ENCODE data around the gene TMOD3.

The TMOD3 gene

GRCh38 chr15:51908316-51908715 is 78.9 kb downstream of the TMOD3 start:
- H3K27me3 ChIP-seq (ENCODE audit: insufficient read depth, low read length) = no peaks in the 10 kb centered on the region
- H3K4me3 ChIP-seq (ENCODE audit: low read depth, low read length) = no peak overlapping the region
- no peak overlapping the region for H2AFZ ChIP-seq (ENCODE audit: low read length, unreplicated experiment)
- no peak overlapping the region for H3K27ac ChIP-seq (ENCODE audit: low read depth, low read length)
- peaks cover 30% of the 10 kb centered on the region for H3K36me3 ChIP-seq (ENCODE audit: insufficient read depth, low read length)
- H3K4me1 ChIP-seq (ENCODE audit: control insufficient read depth, insufficient read depth, low read length, unreplicated experiment) = peaks cover 17% of the 10 kb centered on the region
- no peaks in the 10 kb centered on the region for H3K79me2 ChIP-seq (ENCODE audit: control insufficient read depth, insufficient read depth, low read length, unreplicated experiment)

GRCh38 chr15:51909584-51909983 is 80.1 kb downstream of the TMOD3 start:
- Histone ChIP-seq H3K27me3 (ENCODE audit: insufficient read depth, low read length) (no peaks in the 10 kb centered on the region), H3K27ac (ENCODE audit: low read depth, low read length) (no peak overlapping the region), H2AFZ (ENCODE audit: low read length, unreplicated experiment) (no peak overlapping the region), H3K36me3 (ENCODE audit: insufficient read depth, low read length) (peaks cover 27% of the 10 kb centered on the region), H3K79me2 (ENCODE audit: control insufficient read depth, insufficient read depth, low read length, unreplicated experiment) (no peaks in the 10 kb centered on the region), H3K4me1 (ENCODE audit: control insufficient read depth, insufficient read depth, low read length, unreplicated experiment) (peaks cover 17% of the 10 kb centered on the region), H3K4me3 (ENCODE audit: low read depth, low read length) (no peak overlapping the region)

- Histone ChIP-seq H2AFZ (ENCODE audit: low read length, unreplicated experiment) (no peak overlapping the region), H3K4me3 (ENCODE audit: low read depth, low read length) (no peak overlapping the region), H3K36me3 (ENCODE audit: insufficient read depth, low read length) (peaks cover 35% of the 10 kb centered on the region), H3K4me1 (ENCODE audit: control insufficient read depth, insufficient read depth, low read length, unreplicated experiment) (peaks cover 11% of the 10 kb centered on the region), H3K27ac (ENCODE audit: low read depth, low read length) (no peak overlapping the region), H3K79me2 (ENCODE audit: control insufficient read depth, insufficient read depth, low read length, unreplicated experiment) (no peaks in the 10 kb centered on the region), H3K27me3 (ENCODE audit: insufficient read depth, low read length) (no peaks in the 10 kb centered on the region)
Measured at GRCh38 chr15:51912528-51912927, 83.1 kb downstream of the TMOD3 start.

DNA sequence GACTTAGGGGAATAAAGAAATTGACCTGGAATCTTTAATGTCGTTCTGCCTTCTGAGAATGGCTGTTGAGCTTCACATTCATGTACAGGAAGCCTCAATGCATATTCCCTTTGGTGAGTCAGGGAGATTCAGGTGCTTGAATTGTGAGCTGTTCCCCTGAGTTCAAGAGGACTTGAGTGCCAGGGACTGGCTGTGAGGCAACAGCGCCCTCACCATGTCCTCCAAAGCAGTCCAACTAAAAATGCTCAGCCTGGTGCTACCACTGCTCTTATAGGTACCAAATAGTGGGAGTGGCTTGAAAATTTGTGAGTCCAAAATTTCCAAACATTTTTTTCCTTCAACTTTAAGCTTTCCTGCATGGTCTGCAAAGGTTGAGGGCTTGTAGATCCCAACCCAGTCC is 88.0 kb downstream of the TMOD3 start:
- no peak overlapping the region for H3K27ac ChIP-seq (ENCODE audit: low read depth, low read length)
- peaks cover 24% of the 10 kb centered on the region for H3K36me3 ChIP-seq (ENCODE audit: insufficient read depth, low read length)
- no peaks in the 10 kb centered on the region for H3K27me3 ChIP-seq (ENCODE audit: insufficient read depth, low read length)
- no peak overlapping the region for H2AFZ ChIP-seq (ENCODE audit: low read length, unreplicated experiment)
- no peaks in the 10 kb centered on the region for H3K4me1 ChIP-seq (ENCODE audit: control insufficient read depth, insufficient read depth, low read length, unreplicated experiment)
- no peaks in the 10 kb centered on the region for H3K79me2 ChIP-seq (ENCODE audit: control insufficient read depth, insufficient read depth, low read length, unreplicated experiment)
- H3K4me3 ChIP-seq (ENCODE audit: low read depth, low read length) = no peak overlapping the region

DNA sequence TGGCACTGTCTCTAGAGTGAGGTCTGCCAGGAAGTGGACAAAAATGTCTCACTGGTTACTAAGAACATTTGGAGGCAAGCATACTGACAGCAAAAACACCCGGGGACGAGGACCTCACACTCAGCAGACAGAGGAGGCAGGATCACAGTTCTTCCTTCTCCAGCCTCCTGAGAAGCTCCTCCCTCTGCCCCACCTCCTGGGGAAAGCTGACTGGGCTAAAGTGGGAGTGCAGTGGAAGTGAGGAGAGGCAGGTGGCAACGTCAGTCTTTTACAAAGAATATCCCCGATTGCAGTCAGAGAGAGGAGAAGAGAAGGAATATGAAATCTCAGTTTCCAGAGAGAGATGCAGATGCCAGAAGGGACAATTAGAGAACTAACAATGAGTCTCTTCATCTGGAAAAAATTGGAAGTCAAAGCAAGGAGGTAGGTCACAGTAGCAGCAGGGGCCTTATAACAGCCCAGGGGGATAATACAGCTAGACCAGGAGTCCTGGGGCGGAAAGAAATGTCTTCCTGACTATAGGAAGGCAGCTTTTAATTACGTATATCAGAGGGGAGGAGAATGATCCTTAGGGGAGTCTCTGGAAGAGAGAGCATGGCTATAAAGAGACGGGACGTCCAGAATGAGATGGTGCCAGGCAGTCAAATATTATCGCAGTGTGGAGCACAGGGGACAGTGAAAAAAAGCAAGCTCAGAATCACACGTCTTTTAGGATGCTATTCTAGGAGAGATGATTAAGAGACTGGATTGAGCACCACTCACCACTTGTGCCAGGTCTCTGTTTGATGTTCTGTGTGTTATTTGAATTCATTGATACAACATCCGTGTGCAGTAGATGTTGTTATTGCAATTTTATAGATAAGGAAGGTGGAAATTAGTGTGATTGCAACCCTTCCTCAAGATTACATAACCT is 95.0 kb downstream of the TMOD3 start:
- Histone ChIP-seq H2AFZ (ENCODE audit: low read length, unreplicated experiment) (no peak overlapping the region), H3K79me2 (ENCODE audit: control insufficient read depth, insufficient read depth, low read length, unreplicated experiment) (no peaks in the 10 kb centered on the region), H3K4me1 (ENCODE audit: control insufficient read depth, insufficient read depth, low read length, unreplicated experiment) (no peaks in the 10 kb centered on the region), H3K4me3 (ENCODE audit: low read depth, low read length) (no peak overlapping the region), H3K36me3 (ENCODE audit: insufficient read depth, low read length) (peaks cover 16% of the 10 kb centered on the region), H3K27me3 (ENCODE audit: insufficient read depth, low read length) (no peaks in the 10 kb centered on the region), H3K27ac (ENCODE audit: low read depth, low read length) (no peak overlapping the region)

GRCh38 chr15:51926809-51927208 is 97.4 kb downstream of the TMOD3 start:
- no peak overlapping the region for H2AFZ ChIP-seq (ENCODE audit: low read length, unreplicated experiment)
- no peaks in the 10 kb centered on the region for H3K79me2 ChIP-seq (ENCODE audit: control insufficient read depth, insufficient read depth, low read length, unreplicated experiment)
- no peaks in the 10 kb centered on the region for H3K4me1 ChIP-seq (ENCODE audit: control insufficient read depth, insufficient read depth, low read length, unreplicated experiment)
- no peak overlapping the region for H3K4me3 ChIP-seq (ENCODE audit: low read depth, low read length)
- peaks cover 13% of the 10 kb centered on the region for H3K36me3 ChIP-seq (ENCODE audit: insufficient read depth, low read length)
- H3K27me3 ChIP-seq (ENCODE audit: insufficient read depth, low read length) = no peaks in the 10 kb centered on the region
- no peak overlapping the region for H3K27ac ChIP-seq (ENCODE audit: low read depth, low read length)

- H3K4me3 ChIP-seq (ENCODE audit: low read depth, low read length) = no peak overlapping the region
Measured at GRCh38 chr15:51931016-51931415, 101.6 kb downstream of the TMOD3 start.

DNA sequence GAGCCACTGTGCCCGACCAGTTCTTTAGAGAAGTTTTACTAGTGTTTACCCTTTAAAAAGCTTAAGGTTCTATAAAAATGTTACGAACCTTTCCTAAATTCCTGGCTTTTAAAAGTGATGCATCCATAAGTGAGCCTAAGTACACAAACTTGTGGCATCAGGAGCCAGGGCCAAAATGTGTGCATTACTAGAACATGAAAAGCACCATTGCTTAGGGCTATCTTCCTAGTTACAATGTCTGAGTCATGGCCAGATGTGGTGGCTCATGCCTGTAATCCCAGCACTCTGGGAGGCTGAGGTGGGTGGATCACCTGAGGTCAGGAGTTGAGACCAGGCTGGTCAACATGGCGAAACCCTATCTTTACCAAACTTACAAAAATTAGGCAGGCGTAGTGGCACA is 102.2 kb downstream of the TMOD3 start:
- no peak overlapping the region for H3K27ac ChIP-seq (ENCODE audit: low read depth, low read length)
- H2AFZ ChIP-seq (ENCODE audit: low read length, unreplicated experiment) = no peak overlapping the region

More at GRCh38 chr15:51931016-51931415, 101.6 kb downstream of the TMOD3 start:
- Histone ChIP-seq H2AFZ (ENCODE audit: low read length, unreplicated experiment) (no peak overlapping the region), H3K79me2 (ENCODE audit: control insufficient read depth, insufficient read depth, low read length, unreplicated experiment) (no peaks in the 10 kb centered on the region), H3K4me1 (ENCODE audit: control insufficient read depth, insufficient read depth, low read length, unreplicated experiment) (no peaks in the 10 kb centered on the region), H3K27me3 (ENCODE audit: insufficient read depth, low read length) (no peaks in the 10 kb centered on the region), H3K27ac (ENCODE audit: low read depth, low read length) (no peak overlapping the region), H3K36me3 (ENCODE audit: insufficient read depth, low read length) (peaks cover 13% of the 10 kb centered on the region)

GRCh38 chr15:51932161-51932560 is 102.7 kb downstream of the TMOD3 start:
- Histone ChIP-seq H3K27ac (ENCODE audit: low read depth, low read length) (no peak overlapping the region), H3K4me1 (ENCODE audit: control insufficient read depth, insufficient read depth, low read length, unreplicated experiment) (no peaks in the 10 kb centered on the region), H3K36me3 (ENCODE audit: insufficient read depth, low read length) (peaks cover 16% of the 10 kb centered on the region), H2AFZ (ENCODE audit: low read length, unreplicated experiment) (no peak overlapping the region), H3K4me3 (ENCODE audit: low read depth, low read length) (no peak overlapping the region), H3K27me3 (ENCODE audit: insufficient read depth, low read length) (no peaks in the 10 kb centered on the region), H3K79me2 (ENCODE audit: control insufficient read depth, insufficient read depth, low read length, unreplicated experiment) (no peaks in the 10 kb centered on the region)

More for the DNA sequence above, 102.2 kb downstream of the TMOD3 start:
- H3K4me1 ChIP-seq (ENCODE audit: control insufficient read depth, insufficient read depth, low read length, unreplicated experiment) = no peaks in the 10 kb centered on the region
- H3K4me3 ChIP-seq (ENCODE audit: low read depth, low read length) = no peak overlapping the region
- H3K79me2 ChIP-seq (ENCODE audit: control insufficient read depth, insufficient read depth, low read length, unreplicated experiment) = no peaks in the 10 kb centered on the region
- H3K27me3 ChIP-seq (ENCODE audit: insufficient read depth, low read length) = no peaks in the 10 kb centered on the region
- peaks cover 16% of the 10 kb centered on the region for H3K36me3 ChIP-seq (ENCODE audit: insufficient read depth, low read length)

DNA sequence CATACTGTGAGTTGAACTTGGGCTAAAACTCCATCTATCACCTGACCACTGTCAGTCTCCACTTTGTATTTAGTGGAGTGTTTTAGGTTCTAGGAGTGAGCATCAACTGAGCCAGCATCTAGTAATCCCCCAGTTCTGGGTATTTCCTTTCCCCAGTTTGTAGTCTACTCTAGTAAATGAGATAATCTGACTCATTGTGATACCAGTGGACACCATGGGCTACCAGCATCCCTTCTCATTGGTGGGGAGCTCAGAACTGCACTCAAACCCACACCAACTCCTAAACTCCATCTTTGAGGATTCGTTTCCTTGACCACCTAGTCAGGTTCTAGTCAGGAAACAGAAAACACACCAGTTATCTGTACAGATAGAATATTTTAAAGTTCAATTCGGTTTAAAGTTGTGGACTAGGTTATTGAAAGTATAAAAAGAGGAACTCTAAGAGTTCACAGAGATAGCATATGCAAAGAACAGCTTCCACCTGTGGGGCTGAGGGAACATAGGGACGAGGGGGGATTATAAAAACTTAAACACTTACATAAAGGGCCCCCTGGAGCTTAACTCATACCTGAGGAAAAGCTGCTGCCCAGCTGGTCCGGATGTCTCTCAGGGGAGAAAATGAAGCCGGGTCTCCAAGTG is 106.1 kb downstream of the TMOD3 start:
- Histone ChIP-seq H3K27ac (ENCODE audit: low read depth, low read length) (no peak overlapping the region), H3K4me1 (ENCODE audit: control insufficient read depth, insufficient read depth, low read length, unreplicated experiment) (peaks cover 4% of the 10 kb centered on the region), H3K4me3 (ENCODE audit: low read depth, low read length) (no peak overlapping the region), H2AFZ (ENCODE audit: low read length, unreplicated experiment) (no peak overlapping the region), H3K79me2 (ENCODE audit: control insufficient read depth, insufficient read depth, low read length, unreplicated experiment) (no peaks in the 10 kb centered on the region), H3K27me3 (ENCODE audit: insufficient read depth, low read length) (no peaks in the 10 kb centered on the region), H3K36me3 (ENCODE audit: insufficient read depth, low read length) (peaks cover 7% of the 10 kb centered on the region)

DNA sequence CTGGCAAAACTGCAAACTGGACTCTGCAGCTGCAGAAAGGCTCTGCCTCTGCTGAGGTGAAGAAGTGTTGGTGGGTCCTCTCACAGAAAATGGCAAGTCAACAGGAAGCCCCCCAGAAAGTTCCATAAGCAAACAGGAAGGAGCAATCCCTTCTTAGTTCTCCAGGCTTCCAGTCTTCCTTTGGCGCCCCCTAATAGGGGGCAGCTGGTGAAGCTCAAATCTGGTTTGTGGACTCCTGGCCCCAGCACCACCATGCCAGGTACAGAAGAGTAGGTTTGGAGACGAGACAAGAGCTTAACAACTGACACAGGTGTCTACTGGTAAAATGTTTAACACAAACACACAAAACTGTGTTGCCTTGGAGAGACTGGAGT is 106.6 kb downstream of the TMOD3 start:
- no peak overlapping the region for H3K4me3 ChIP-seq (ENCODE audit: low read depth, low read length)

More for the DNA sequence above, 106.6 kb downstream of the TMOD3 start:
- H3K36me3 ChIP-seq (ENCODE audit: insufficient read depth, low read length) = peaks cover 6% of the 10 kb centered on the region
- peaks cover 4% of the 10 kb centered on the region for H3K4me1 ChIP-seq (ENCODE audit: control insufficient read depth, insufficient read depth, low read length, unreplicated experiment)
- H3K79me2 ChIP-seq (ENCODE audit: control insufficient read depth, insufficient read depth, low read length, unreplicated experiment) = no peaks in the 10 kb centered on the region
- H2AFZ ChIP-seq (ENCODE audit: low read length, unreplicated experiment) = no peak overlapping the region
- no peak overlapping the region for H3K27ac ChIP-seq (ENCODE audit: low read depth, low read length)
- H3K27me3 ChIP-seq (ENCODE audit: insufficient read depth, low read length) = no peaks in the 10 kb centered on the region
